H1 (cell line): ENCODE measurements around the gene HMCN1.

ENCODE experiments used
- CREB1 ChIP-seq: IDR thresholded peaks from 2 replicates; pipeline ENCODE4 v1.6.1; 2012; ENCODE audit warnings: inconsistent platforms
- EP300 ChIP-seq, 2 experiments: IDR thresholded peaks; 1 replicate in 1 of 2; 2 replicates in 1 of 2; pipeline ENCODE4 v1.6.1; 2011 to 2012; ENCODE audit warnings: low read depth in 2 of 2, low read length in 2 of 2, mild to moderate bottlenecking in 2 of 2, borderline replicate concordance in 1 of 2, inconsistent platforms in 1 of 2, moderate library complexity in 1 of 2
- PHF8 ChIP-seq: fragments of 200-600 bp; sonication (generic); conservative IDR thresholded peaks from 2 replicates; pipeline ENCODE4 v1.7.1; 2012; ENCODE audit warnings: low read depth, mild to moderate bottlenecking, inconsistent platforms, low read length, moderate library complexity
- POLR2A ChIP-seq, 2 experiments: IDR thresholded peaks; 1 replicate in 1 of 2; 2 replicates in 1 of 2; pipeline ENCODE4 v1.6.1; 2011; ENCODE audit warnings: low read depth in 2 of 2, low read length in 2 of 2, mild to moderate bottlenecking in 2 of 2; ENCODE audit errors: control extremely low read depth in 1 of 2
- POLR2AphosphoS5 ChIP-seq: IDR thresholded peaks from 2 replicates; pipeline ENCODE4 v1.6.1; 2011; ENCODE audit warnings: low read depth, low read length
- RXRA ChIP-seq: IDR thresholded peaks from 2 replicates; pipeline ENCODE4 v1.6.1; 2011; ENCODE audit warnings: low read depth, mild to moderate bottlenecking, low read length, moderate library complexity; ENCODE audit not compliant: insufficient read depth
- SIN3A ChIP-seq, 2 experiments: IDR thresholded peaks in 1 of 2; conservative IDR thresholded peaks in 1 of 2; 2 replicates each; pipeline ENCODE4 v1.6.1; 2011 to 2012; ENCODE audit warnings: low read length in 2 of 2, improper control_type of control experiment in 1 of 2, low read depth in 1 of 2, mild to moderate bottlenecking in 1 of 2
- SIX5 ChIP-seq: IDR thresholded peaks from 2 replicates; pipeline ENCODE4 v1.6.1; 2011; ENCODE audit warnings: mild to moderate bottlenecking, low read depth, low read length
- SP1 ChIP-seq: IDR thresholded peaks from 2 replicates; pipeline ENCODE4 v1.6.1; 2011; ENCODE audit warnings: low read depth, low read length
- TEAD4 ChIP-seq: IDR thresholded peaks from 2 replicates; pipeline ENCODE4 v1.6.1; 2012; ENCODE audit warnings: low read depth, low read length, inconsistent platforms, mixed read lengths
- TF ChIP-seq, protein P1 (sequence below), 3 experiments: IDR thresholded peaks; 1 replicate in 2 of 3; 2 replicates in 1 of 3; pipeline versions ENCODE4 v1.5.1 to v1.6.1; 2011; ENCODE audit warnings: low read length in 3 of 3, mild to moderate bottlenecking in 3 of 3, inconsistent platforms in 2 of 3, low read depth in 1 of 3, moderate library complexity in 1 of 3; ENCODE audit not compliant: insufficient read depth in 1 of 3; ENCODE audit errors: control extremely low read depth in 1 of 3
- TF ChIP-seq, protein P2 (sequence below): IDR thresholded peaks from 2 replicates; pipeline ENCODE4 v1.6.1; 2012; ENCODE audit warnings: low read length, inconsistent platforms

DNA sequence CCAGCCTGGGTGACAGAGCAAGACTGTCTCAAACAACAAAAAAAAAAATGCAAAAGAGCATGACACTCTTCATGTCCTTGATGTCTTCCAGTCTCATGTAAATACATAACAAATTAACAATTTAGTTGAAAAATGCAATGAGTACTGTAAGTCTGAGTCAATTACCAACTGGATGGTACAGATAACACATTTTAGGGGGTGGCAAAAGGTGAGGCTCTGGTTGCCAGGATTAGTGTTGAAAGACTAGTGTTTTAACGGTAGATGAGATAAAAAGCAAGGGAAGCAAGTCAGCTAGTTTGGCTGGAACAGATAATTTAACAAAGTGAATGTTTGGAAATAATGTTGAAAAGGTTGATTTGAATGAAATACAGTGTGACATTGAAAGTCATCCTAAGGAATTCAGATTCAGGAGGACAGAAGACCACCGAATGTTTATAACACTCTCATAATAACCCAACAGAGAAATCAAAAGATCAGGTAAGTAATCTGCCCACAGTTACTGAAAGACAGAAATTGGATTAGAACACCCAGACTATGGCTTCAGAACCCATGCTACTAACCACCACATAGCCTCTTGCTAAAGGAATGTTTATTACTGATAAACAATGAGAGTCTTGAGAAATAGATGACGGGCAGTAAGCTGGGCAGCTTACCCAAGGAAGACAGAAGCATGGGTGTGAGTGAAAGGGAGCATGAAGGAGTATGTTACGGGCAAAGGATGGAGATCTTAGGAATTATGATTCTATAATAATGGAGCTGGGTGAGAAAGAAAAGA, 312.4 kb downstream of the HMCN1 start:
- TF ChIP-seq, protein P1, sequence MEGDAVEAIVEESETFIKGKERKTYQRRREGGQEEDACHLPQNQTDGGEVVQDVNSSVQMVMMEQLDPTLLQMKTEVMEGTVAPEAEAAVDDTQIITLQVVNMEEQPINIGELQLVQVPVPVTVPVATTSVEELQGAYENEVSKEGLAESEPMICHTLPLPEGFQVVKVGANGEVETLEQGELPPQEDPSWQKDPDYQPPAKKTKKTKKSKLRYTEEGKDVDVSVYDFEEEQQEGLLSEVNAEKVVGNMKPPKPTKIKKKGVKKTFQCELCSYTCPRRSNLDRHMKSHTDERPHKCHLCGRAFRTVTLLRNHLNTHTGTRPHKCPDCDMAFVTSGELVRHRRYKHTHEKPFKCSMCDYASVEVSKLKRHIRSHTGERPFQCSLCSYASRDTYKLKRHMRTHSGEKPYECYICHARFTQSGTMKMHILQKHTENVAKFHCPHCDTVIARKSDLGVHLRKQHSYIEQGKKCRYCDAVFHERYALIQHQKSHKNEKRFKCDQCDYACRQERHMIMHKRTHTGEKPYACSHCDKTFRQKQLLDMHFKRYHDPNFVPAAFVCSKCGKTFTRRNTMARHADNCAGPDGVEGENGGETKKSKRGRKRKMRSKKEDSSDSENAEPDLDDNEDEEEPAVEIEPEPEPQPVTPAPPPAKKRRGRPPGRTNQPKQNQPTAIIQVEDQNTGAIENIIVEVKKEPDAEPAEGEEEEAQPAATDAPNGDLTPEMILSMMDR (IDR thresholded peaks at IDR 0.05; ENCODE audit: control extremely low read depth in 1 of 3, insufficient read depth in 1 of 3, low read depth in 1 of 3, low read length in 3 of 3), result no peak
- TF ChIP-seq, protein P2, sequence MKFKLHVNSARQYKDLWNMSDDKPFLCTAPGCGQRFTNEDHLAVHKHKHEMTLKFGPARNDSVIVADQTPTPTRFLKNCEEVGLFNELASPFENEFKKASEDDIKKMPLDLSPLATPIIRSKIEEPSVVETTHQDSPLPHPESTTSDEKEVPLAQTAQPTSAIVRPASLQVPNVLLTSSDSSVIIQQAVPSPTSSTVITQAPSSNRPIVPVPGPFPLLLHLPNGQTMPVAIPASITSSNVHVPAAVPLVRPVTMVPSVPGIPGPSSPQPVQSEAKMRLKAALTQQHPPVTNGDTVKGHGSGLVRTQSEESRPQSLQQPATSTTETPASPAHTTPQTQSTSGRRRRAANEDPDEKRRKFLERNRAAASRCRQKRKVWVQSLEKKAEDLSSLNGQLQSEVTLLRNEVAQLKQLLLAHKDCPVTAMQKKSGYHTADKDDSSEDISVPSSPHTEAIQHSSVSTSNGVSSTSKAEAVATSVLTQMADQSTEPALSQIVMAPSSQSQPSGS, result no peak
- TF ChIP-seq TEAD4 (no peak), POLR2A (IDR thresholded peaks at IDR 0.05; ENCODE audit: control extremely low read depth in 1 of 2, low read depth in 2 of 2, low read length in 2 of 2) (no peak), EP300 (IDR thresholded peaks at IDR 0.05; ENCODE audit: borderline replicate concordance in 1 of 2, low read depth in 2 of 2, low read length in 2 of 2) (no peak), PHF8 (no peak), POLR2AphosphoS5 (no peak), SP1 (no peak), SIX5 (no peak), RXRA (no peak), CREB1 (no peak), SIN3A (conservative IDR thresholded peaks at IDR 0.05 in 1 of 2, IDR thresholded peaks at IDR 0.05 in 1 of 2; ENCODE audit: low read depth in 1 of 2, low read length in 2 of 2) (no peak)
